CD4-positive, alpha-beta T cell (primary cell): Measurements from ENCODE around the gene NUBP2. TPM values are rescaled to one million over a fixed set of nuclear protein-coding genes. Genes with fewer than 3 reads are reported as not detected.

Experiments
- ATAC-seq: fragments of 200-7000 bp; cut with Tn5 transposase; one replicate; pipeline ENCODE4 v1.10.0; 2022; ENCODE audit warnings: mild to moderate bottlenecking; ENCODE audit not compliant: poor library complexity
- CTCF ChIA-PET: fragments of 350-600 bp; sonication (Branson Sonifier 250); formaldehyde crosslinking; loops from one replicate; lab custom pipeline; 2021; ENCODE audit warnings: antibody characterized with exemption, inconsistent platforms; lab: Charles Lee
- POLR2A ChIA-PET: fragments of 350-600 bp; sonication (Branson Sonifier 250); formaldehyde crosslinking; loops from one replicate; lab custom pipeline; 2021; ENCODE audit warnings: antibody characterized with exemption, inconsistent platforms; lab: Charles Lee
- DNase-seq, 14 experiments: peaks; one replicate each; pipeline ENCODE4 v3.0.0-alpha.2; 2013 to 2020; ENCODE audit warnings: mixed read lengths in 2 of 14
- H3K27ac ChIP-seq, 2 donors: one replicate each; pipeline versions ENCODE4 v1.5.1 to v1.7.0; 2013; ENCODE audit warnings: low read length in 2 of 2, low read depth in 1 of 2, mild to moderate bottlenecking in 1 of 2
- H3K27me3 ChIP-seq, 2 experiments: 1 replicate in 1 of 2; 2 replicates in 1 of 2; pipeline versions ENCODE4 v1.6.1 to v1.7.0; 2013; ENCODE audit warnings: low read length in 2 of 2, control low read depth in 1 of 2, mild to moderate bottlenecking in 1 of 2, moderate library complexity in 1 of 2; ENCODE audit not compliant: insufficient read depth in 2 of 2, control insufficient read depth in 1 of 2
- H3K36me3 ChIP-seq: one replicate; pipeline ENCODE4 v1.6.1; 2013; ENCODE audit warnings: low read length, control low read depth; ENCODE audit not compliant: insufficient read depth
- H3K4me1 ChIP-seq: one replicate; pipeline ENCODE4 v1.6.1; 2013; ENCODE audit warnings: low read length, control low read depth; ENCODE audit not compliant: insufficient read depth
- H3K4me3 ChIP-seq: one replicate; pipeline ENCODE4 v1.5.1; 2013; ENCODE audit warnings: mild to moderate bottlenecking, low read length, moderate library complexity
- H3K9me3 ChIP-seq, 2 experiments: 1 replicate in 1 of 2; 2 replicates in 1 of 2; pipeline versions ENCODE4 v1.6.1 to v1.7.0; 2013; ENCODE audit warnings: low read length in 2 of 2, mild to moderate bottlenecking in 2 of 2, control low read depth in 1 of 2, moderate library complexity in 1 of 2; ENCODE audit not compliant: control insufficient read depth in 1 of 2, insufficient read depth in 1 of 2
- H3K27ac Mint-ChIP-seq: one replicate; pipeline ENCODE4 v1.8.0; 2020; ENCODE audit warnings: mixed read lengths
- H3K27me3 Mint-ChIP-seq: one replicate; pipeline ENCODE4 v1.8.0; 2021; ENCODE audit warnings: mixed read lengths
- H3K36me3 Mint-ChIP-seq: one replicate; pipeline ENCODE4 v1.8.0; 2021; ENCODE audit warnings: low read depth, mixed read lengths
- H3K4me1 Mint-ChIP-seq: one replicate; pipeline ENCODE4 v1.8.0; 2021; ENCODE audit warnings: low read depth, mixed read lengths
- H3K4me3 Mint-ChIP-seq: one replicate; pipeline ENCODE4 v1.8.0; 2020; ENCODE audit warnings: mild to moderate bottlenecking, mixed read lengths
- H3K9me3 Mint-ChIP-seq: one replicate; pipeline ENCODE4 v1.8.0; 2020; ENCODE audit warnings: mixed read lengths
- CTCF ChIP-seq: fragments of 200-600 bp; IDR thresholded peaks from one replicate; pipeline ENCODE4 v1.8.0; 2022; ENCODE audit warnings: antibody characterized with exemption, mild to moderate bottlenecking
- intact Hi-C, 2 experiments: fragments of 100-400 bp; cut with DNase I in 1 of 2; cut with micrococcal nuclease in 1 of 2; formaldehyde crosslinking; loops; one replicate each; pipeline versions ENCODE4 v1.15.1 to v1.9.0; 2023 to 2025; cut with DNase I, micrococcal nuclease
- total RNA-seq, 174 experiments: library from RNA in 2 of 174; stranded (reverse) in 2 of 174; gene quantifications; one replicate each; pipeline ENCODE4 v1.2.3 and lab custom pipeline; 2021 to 2026

Gene NUBP2
- total RNA-seq, 2 experiments from 2014 or later: 36.4 to 38.1 TPM

GRCh38 chr16:1807626-1808025, 24.9 kb downstream of the NUBP2 start:
- Mint-ChIP-seq H3K27me3 (no peaks in the 10 kb centered on the region), H3K4me3 (no peak overlapping the region), H3K4me1 (no peaks in the 10 kb centered on the region), H3K36me3 (peaks cover 44% of the 10 kb centered on the region), H3K27ac (no peak overlapping the region), H3K9me3 (no peaks in the 10 kb centered on the region)
- Histone ChIP-seq H3K4me1 (peaks cover under 1% of the 10 kb centered on the region), H3K36me3 (peaks cover 39% of the 10 kb centered on the region), H3K27ac (no peak overlapping the region), H3K9me3 (peaks cover 0 to 5% of the 10 kb centered on the region in 2 experiments), H3K4me3 (no peak overlapping the region), H3K27me3 (no peaks in the 10 kb centered on the region)
- ATAC-seq (no peak), DNase-seq (no peak)
- ChIA-PET POLR2A (no interaction called here), CTCF (no interaction called here)
- TF ChIP-seq CTCF: no peak
- intact Hi-C loops: no loop called here

GRCh38 chr16:1808691-1809090, 25.9 kb downstream of the NUBP2 start:
- no peak for ATAC-seq
- Histone ChIP-seq H3K36me3 (peaks cover 45% of the 10 kb centered on the region), H3K27me3 (no peaks in the 10 kb centered on the region), H3K4me3 (no peak overlapping the region), H3K27ac (no peak overlapping the region), H3K9me3 (peaks cover 0 to 5% of the 10 kb centered on the region in 2 experiments), H3K4me1 (peaks cover 3% of the 10 kb centered on the region)
- H3K9me3 Mint-ChIP-seq: no peaks in the 10 kb centered on the region
- ChIA-PET POLR2A (no interaction called here), CTCF (no interaction called here)
- peaks cover 54% of the 10 kb centered on the region for H3K36me3 Mint-ChIP-seq
- no peak overlapping the region for H3K27ac Mint-ChIP-seq
- H3K4me3 Mint-ChIP-seq: no peak overlapping the region
- DNase-seq: no peak
- intact Hi-C loops: no loop called here
- TF ChIP-seq CTCF: no peak
- H3K4me1 Mint-ChIP-seq: peaks cover 6% of the 10 kb centered on the region
- no peaks in the 10 kb centered on the region for H3K27me3 Mint-ChIP-seq

- intact Hi-C loops: no loop called here
- DNase-seq: peak in 1 of 14 experiments; percentile 27
These were observed 26.6 kb downstream of the NUBP2 start for GRCh38 chr16:1809281-1809801.

More at GRCh38 chr16:1809281-1809801, 26.6 kb downstream of the NUBP2 start:
- H3K27ac ChIP-seq: no peak overlapping the region
- TF ChIP-seq CTCF: no peak
- POLR2A ChIA-PET: interaction anchor here (1.5 kb wide), 1 partner anchor 27 kb away, joined by 3 read pairs; the partner anchor contains the start of genes NUBP2 and SPSB3
- peaks cover 49% of the 10 kb centered on the region for H3K36me3 ChIP-seq
- H3K4me1 ChIP-seq: peaks cover 3% of the 10 kb centered on the region
- peaks cover 0 to 5% of the 10 kb centered on the region in 2 experiments for H3K9me3 ChIP-seq
- Mint-ChIP-seq H3K4me1 (peaks cover 6% of the 10 kb centered on the region), H3K27ac (no peak overlapping the region), H3K36me3 (peaks cover 55% of the 10 kb centered on the region), H3K4me3 (no peak overlapping the region), H3K27me3 (no peaks in the 10 kb centered on the region), H3K9me3 (no peaks in the 10 kb centered on the region)
- no peak for ATAC-seq
- no peak overlapping the region for H3K4me3 ChIP-seq
- H3K27me3 ChIP-seq: no peaks in the 10 kb centered on the region
- CTCF ChIA-PET: no interaction called here
